LNCAP (cell line): ENCODE data around the gene FAM210A.

Experiments
- TF ChIP-seq, protein P1 (sequence below): fragments of 450-650 bp; IDR thresholded peaks from 2 replicates; pipeline ENCODE4 v1.5.1; 2017; ENCODE audit warnings: mild to moderate bottlenecking

FAM210A gene

DNA sequence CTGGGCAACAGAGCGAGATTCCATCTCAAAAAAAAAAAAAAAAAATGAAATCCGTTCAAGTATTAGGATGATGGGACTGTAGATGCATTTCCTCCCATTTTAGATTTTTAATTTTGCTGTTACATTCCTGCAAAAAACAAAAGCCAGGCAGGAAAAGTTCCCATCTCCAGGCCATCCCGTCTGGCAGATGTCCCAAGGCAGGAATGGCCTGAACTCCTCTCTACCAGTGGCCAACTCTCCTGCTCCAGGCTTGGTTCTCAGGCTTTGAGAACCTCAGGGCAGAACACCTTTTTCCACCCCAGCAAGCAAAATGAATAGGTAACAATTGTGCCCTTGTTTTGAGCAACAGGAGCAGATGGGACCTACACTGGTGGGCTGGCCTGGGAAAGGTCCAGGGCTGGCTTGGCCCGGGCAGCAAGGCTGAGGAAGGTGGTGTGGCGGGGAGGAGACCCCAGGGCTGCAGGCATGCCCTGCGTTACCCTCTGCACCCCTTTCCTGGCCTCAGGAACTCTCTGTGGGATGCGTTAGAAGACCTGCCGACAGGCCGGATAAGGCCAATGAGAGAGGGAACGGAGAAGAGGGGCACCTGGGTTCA, 86.0 kb downstream of the FAM210A start:
- TF ChIP-seq, protein P1, sequence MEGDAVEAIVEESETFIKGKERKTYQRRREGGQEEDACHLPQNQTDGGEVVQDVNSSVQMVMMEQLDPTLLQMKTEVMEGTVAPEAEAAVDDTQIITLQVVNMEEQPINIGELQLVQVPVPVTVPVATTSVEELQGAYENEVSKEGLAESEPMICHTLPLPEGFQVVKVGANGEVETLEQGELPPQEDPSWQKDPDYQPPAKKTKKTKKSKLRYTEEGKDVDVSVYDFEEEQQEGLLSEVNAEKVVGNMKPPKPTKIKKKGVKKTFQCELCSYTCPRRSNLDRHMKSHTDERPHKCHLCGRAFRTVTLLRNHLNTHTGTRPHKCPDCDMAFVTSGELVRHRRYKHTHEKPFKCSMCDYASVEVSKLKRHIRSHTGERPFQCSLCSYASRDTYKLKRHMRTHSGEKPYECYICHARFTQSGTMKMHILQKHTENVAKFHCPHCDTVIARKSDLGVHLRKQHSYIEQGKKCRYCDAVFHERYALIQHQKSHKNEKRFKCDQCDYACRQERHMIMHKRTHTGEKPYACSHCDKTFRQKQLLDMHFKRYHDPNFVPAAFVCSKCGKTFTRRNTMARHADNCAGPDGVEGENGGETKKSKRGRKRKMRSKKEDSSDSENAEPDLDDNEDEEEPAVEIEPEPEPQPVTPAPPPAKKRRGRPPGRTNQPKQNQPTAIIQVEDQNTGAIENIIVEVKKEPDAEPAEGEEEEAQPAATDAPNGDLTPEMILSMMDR: no peak

DNA sequence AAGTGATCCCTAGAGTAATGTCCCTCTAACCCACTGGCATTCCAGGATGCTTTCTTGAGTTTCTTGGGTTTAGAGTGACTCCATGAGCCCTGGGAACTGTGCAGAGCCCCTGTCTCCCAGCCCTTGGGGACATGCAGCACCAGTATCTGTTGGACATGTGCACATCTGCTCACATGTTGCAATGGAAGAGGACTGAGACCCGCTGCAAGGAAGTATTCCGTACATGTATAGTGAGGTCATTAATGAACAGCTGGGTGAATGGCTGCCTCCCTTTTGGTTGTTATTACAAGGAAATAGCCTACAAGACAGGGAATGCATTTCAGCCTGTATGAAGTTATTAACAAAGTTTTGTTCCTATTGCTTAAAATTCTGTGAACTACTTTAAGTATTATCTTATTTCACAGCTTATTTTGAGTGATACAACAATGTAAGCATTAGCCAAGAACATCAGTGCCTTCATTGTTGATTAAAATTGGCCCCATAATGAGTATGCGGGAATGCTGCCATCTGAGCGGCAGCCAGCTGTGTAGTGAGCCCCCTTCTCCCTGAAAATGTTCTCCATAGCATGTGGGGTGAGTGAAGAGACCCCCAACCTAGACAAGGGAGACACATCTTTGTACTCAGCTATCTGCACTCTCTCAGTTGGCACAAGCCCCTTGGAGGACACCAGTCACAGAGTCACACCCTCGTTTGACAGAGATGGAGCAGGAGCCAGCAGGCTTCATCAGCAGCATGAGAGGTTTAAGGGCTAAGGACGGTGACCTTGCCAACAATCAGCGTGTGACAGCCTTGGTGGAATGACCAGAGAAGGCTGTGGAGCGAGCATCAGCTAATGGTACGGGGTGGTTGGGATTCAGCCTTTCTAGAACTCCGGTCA, 87.4 kb downstream of the FAM210A start:
- TF ChIP-seq, protein P1: no peak

DNA sequence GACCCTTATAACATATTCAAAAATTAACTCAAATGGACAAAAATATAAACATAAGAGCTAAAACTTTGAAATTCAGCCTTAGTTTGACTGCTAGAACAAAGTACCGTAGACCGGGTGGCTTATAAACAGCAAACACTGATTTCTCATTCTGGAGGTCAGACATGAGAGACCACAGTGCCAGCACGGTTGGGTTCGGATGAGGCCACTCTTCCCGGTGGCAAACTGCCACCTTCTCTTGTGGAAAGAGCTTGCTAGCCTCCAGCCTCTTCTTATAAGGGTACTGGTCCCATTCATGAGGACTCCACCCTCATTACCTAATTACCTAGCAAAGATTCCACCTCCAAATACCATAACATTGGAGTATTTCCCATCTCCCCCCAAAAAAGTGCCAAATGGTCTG, 91.3 kb downstream of the FAM210A start:
- TF ChIP-seq, protein P1: no peak

DNA sequence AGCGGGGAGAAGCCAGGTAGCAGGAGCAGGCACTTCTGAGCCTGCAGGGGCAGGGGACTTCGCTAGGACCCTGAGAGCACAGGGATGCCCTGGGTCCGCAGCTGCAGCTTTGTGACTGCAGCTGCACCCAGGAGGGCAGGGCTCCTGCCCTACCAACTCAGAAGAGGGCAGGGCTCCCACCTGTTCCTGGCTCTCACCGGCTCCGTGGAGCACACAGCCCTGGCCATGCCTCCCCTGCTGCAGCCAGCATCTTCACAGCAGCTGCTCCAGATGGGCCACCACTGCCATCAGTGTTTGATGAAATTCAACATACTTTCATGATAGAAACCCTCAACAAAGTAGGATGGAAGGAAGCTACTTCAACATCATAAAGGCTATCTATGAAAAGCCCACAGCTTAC, 92.7 kb downstream of the FAM210A start:
- TF ChIP-seq, protein P1: no peak

DNA sequence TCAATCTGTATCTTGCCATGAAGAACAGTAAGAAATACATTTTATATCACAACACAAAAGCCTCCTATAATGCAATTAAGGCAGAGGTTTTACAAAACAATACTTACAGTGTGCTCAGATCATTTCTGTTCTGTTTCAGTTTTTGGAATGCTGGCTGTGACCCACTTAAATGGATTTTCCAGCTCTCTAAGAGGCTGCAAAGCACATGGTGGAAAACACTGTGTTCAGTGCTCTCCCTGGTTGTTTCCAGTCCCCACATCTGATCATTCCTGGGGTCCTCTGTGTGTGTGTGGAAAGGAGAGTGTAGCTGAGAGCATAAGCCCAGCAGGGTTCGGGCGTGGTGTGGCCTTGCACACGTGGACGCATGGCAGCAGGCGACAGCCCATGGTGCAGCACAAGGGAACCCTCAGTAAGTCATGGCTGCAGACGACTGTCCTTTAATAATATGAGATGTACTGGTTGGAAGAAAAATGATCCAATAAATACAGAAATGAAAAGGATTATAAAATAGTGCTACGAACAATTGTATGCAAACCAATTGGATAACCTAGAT, 95.6 kb downstream of the FAM210A start:
- TF ChIP-seq, protein P1: no peak

DNA sequence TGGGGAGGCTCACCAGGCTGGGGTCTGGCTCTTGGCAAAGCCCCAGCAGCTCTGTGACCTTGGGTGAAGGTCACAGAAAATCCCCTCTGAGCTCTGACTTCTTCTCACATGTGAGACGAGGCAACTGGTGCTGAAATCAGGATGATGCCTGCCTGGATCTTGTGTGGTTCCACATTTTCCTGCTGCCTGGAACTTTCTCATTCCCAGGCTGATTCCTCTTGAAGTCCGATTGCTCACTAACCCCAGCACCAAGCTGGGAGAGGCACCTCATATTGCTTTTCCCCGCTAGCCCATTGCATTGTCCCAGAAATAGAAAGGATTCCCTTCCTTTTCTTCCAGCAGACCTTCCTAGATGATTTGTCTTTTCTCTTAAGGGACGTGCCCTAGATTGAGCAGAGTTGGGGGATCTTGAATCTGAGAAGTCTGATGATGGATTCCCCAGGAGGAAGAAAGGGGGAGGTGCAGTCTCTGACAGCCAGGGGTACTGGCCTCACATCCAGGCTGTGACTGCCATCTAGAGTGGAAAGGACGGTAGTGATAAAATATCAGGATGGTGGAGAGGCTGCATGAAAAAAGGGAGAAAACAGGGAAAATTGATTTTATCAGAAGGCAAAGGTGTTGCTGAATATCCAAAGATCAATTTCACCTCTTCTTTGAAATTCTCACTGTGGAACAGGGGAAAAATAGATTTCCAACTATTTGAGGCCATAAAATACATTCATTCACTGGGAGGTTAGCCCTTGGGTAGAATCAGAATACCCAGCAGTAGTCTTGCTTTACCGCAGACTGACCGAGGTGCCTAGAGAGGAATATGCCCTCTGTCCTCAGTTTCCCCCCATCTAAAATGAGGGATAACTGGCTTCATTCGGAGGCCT, 96.3 kb downstream of the FAM210A start:
- TF ChIP-seq, protein P1: peak; percentile 70

DNA sequence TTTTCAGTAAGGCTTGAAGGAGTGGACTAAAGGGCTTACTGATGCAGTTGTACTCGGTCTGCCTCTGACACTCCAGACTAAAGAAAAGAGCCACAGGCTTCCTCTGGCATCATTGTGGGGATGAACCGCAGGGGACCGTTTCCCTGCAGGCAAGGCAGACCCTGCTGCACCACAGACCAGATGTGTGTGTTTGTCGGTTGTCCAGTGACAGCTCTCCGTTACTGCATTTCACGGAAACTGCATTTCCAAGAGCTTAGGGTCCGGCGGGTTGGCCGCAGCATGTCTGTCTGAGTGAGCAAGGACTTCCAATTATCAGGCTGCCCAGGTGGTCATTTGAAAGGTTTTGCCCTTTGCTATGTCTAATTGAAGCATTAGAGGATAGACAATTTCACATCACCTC, 98.1 kb downstream of the FAM210A start:
- TF ChIP-seq, protein P1: no peak
